ENCODE measurements around the gene PTPRN2.

Gene PTPRN2

DNA sequence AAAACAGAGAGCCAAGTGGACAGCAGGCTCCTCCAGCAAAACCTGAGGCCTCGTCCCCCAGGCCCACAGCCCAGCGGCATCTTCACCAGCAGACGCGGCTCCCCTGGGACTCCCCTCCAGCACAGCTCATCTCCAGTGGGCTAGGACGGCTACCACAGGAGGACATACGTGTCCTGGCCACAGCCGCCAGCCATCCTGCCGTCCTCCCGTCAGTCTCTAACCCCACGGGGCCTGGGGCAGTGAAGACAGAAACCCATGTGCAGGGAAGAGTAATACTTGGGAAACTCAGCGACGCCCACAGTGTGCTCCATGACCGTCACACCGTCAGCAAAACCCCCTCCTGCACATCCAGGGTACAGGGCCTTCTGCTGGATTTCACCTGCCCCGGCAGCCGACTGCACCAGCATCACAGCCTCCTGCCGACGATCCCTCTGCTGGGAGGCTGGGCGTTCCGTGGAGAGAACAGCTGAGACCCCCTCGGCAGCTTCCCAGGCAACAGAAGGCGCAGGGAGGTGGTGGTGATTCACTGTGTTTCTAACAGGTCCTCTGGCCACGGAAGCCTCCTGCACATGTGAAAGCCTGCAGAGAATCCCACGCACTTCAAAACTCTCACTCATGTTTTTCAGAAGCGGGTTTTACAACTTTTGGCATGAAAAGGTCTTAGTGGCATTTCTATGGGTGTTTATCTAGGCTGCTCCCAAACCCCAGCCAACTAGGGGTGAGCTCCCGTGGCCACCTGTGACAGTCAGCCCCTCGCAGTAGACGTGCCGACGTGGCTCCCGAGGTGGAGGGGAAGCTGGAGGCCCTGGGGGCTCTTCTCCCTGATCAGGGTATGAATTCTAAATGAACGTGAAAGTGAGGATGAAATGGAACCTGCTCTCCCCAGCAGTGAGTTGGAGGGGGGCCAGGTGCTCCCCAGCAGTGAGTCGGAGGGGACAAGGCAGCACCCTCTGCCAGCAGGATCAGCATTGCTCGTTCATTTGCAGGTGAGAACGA is 513.5 kb downstream of the PTPRN2 start:
- no peak for DNase-seq

DNA sequence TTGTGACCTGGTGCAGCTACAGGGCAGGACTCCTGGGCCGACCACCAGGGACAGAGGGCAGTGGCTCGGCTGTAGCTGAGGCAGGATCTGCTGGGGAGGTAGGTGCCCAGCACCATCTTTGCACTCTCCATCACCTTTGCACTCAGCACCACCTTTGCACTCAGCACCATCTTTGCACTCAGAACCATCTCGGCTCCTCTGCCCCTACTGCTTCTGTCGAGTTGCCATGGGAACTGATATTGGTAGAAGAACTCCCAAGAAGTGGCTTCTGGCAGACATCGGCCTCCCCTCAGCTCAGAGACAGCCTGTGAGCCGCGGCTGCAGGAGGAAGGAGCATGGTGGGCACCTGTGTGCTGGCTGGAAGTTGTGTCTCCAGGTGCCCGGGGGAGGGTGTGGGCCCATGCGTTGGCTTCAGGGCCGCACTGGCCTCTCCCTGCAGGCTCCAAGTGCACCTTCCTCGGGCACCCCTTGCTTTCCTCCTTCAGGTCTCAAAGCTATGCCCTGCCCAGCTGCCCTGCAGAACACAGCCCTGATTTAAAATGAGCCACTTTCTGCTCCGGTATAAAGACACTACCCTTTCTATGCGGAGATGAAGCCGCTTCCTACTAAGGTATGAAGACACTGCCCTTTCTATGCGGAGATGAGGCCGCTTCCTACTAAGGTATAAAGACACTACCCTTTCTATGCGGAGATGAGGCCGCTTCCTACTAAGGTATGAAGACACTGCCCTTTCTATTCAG is 514.5 kb downstream of the PTPRN2 start:
- DNase-seq: no peak

DNA sequence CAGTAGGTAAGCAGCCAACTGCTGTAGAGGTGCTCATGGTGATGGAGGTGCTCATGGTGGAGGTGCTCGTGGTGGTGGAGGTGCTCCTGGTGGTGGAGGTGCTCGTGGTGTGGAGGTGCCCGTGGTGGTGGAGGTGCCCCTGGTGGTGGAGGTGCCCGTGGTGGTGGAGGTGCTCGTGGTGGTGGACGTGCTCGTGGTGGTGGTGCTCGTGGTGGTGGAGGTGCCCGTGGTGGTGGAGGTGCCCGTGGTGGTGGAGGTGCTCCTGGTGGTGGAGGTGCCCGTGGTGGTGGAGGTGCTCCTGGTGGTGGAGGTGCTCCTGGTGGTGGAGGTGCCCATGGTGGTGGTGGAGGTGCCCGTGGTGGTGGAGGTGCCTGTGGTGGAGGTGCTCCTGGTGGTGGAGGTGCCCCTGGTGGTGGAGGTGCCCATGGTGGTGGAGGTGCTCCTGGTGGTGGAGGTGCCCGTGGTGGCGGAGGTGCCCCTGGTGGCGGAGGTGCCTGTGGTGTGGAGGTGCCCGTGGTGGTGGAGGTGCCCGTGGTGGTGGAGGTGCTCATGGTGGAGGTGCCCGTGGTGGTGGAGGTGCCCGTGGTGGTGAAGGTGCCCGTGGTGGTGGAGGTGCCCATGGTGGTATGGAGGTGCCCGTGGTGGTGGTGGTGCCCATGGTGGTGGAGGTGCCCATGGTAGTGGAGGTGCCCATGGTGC is 517.3 kb downstream of the PTPRN2 start:
- DNase-seq: no peak

DNA sequence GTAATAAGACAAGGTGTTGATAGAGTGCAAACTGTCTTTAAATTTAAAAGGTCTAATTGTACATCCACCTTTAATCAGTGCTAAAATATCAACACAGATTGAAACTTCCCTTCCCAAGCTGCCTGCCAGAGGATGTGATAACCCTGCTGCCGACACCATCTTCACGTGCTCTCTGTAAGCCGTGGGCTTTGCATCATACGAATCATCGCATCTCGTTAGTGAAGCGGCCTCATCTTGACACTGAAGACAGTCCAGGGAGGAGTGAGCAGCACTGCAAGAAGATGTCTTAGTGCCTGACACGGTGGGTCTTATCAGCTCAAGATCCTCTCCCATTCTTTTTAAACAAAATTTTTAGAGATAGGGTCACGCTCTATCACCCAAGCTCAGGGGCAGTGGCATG is 518.8 kb downstream of the PTPRN2 start:
- DNase-seq: no peak

DNA sequence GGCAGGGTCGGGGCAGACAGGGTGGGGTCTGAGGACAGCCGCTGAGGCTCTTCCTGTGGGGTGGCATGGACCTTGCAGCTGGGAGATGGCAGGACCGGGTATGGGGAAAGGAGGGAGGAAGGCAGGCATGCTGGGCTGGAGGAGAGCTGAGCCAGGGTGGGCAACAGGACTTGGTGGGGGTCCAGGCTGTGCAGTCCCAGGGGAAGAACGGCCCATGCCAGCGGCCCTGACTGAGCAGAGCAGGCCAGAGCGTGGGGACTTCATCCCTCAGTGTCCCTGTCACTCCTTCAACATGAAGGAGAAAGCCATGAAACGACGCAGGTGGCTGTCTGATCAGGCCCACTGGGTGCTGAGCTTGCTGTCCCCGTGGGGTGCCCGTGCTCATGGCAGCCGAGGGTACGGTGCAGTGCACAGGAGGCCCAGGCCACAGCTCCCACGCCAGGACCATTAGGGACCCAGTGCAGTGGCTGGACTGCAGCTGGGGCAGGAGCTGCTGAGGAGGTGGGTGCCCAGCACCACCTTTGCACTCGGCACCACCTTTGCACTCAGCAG is 519.6 kb downstream of the PTPRN2 start:
- DNase-seq: no peak

DNA sequence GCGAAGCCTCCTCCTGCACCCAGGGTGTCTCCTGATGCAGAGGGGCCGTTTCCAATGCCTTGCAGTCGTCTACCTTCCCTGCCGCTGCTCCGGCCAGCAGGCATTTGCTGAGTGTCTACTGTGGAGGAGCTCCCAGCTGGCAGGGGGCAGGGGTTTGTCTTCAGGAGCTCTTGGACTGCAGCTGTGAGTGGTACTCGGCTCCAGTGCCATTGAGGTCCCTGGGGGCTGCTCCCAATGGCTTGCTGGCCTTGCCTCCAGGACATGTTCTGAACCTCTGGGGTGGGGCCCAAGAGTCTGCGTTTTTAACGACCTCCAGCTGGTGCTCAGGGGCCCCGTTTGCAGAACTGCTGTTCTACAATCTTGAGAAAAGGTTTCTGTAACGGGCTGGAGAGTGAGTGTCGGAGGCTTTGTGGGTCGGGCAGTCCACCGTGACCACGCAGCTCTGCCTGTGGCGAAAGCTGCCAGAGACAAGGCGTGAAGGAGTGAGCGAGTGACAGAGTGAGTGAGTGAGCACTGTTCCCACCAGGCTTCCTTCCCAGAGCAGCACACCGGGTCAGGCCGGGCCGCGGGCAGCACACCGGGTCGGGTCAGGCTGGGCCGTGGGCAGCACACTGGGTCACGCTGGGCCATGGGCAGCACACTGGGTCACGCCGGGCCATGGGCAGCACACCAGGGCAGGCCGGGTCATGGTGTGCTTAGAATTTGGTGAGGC is 520.2 kb downstream of the PTPRN2 start:
- DNase-seq: no peak

DNA sequence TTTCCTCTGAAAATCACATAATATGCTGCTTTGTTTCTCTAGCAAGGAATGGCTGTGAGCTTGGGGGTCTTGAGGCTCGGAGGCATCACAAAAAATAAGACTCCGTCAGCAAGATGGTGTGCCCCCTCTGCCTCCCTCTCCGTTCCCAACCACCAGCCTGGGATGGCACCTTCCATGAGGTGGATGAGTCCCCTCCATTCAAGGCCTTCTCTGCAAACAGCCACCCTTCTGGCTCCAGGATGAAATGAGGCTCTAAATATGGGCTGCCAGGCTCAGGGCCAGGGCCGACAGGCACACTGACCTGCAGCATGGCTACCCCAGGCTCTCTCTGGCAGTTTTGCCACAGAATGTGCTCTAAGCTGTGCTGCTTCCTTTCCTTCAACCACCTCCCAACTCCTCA is 521.5 kb downstream of the PTPRN2 start:
- DNase-seq: no peak

DNA sequence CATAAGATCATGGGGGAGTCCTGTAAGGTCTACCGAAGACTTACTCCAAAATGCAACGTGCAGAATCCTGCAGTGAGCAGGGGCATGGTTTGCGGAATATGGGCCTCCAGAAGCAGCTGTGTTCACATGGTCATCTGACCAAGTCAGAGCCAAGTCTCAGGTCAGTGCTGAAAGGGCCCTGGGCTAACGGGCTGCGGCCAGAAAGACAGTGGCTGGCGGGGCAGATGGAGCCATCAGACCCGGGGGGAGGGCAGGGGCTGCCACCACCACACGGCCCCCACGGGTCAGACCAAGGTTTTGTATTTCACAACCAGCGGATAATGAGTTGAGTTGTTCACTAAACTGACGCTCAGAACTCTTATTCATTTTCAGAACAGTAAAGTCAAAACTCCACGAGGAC is 522.3 kb downstream of the PTPRN2 start:
- no peak for DNase-seq

DNA sequence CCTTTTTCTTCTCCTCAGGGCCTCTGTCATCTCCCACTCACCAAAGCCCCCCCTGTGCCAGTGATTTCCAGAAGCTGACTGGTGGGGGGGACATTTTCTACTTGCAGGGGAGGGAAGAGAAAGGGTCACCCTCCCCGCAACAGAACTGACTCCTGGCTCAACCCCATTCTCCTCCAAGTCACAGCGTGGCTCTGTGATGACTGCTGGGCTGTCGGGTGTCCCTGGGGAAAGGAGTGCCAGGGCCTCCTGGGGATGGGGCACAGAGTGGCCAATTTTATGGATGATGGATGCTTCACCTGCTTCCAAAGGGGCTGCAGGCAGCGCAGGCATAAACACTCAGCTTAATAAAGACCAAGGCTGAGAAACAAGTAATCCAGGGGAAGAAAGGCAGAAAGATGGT is 523.0 kb downstream of the PTPRN2 start:
- DNase-seq: no peak

DNA sequence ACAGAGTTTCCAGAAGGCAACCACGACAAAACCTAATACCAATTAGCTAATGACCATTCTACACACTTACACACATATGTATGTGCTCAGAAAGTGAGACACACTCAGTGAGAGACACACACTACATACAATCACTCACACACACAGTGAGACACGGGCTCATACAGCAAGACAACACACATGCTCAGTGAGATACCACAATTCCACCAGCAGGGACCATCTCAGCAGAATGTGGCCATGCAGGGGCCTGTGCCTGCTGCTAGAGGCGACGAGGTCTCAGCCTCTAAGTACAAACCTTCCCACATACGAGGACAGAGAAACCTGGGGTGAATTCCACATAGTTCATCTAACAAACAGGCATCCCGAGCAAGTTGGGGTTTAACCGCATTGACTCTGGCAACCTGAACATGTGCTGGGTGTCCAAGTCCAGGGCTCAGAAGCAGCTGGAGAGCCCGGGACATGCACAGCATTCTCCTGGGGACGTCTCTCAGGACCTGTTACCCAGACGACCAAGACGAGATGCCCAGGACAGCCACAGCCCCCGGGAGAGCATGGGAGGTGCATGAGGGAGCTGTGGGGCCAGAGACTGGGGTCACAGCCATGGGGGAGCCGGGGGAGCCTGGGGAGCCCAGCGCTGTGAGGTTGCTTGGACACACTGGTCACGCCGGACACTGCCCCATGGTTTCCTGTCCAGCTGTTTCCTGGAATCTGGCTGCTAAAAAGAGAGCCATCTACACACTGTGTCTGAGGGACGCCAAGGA is 523.6 kb downstream of the PTPRN2 start:
- DNase-seq: no peak

DNA sequence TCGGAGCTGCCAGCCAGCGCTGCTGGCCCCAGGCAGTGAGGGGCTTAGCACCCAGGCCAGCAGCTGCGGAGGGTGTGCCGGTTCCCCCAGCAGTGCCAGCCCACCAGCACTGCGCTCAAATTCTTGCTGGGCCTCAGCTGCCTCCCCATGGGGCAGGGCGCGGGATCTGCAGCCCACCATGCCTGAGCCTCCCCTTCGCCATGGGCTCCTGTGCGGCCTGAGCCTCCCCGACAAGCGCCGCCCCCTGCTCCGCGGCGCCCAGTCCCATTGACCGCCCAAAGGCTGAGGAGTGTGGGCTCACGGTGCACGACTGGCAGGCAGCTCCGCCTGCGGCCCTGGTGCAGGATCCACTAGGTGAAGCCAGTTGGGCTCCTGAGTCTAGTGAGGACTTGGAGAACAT is 525.0 kb downstream of the PTPRN2 start:
- DNase-seq: no peak

DNA sequence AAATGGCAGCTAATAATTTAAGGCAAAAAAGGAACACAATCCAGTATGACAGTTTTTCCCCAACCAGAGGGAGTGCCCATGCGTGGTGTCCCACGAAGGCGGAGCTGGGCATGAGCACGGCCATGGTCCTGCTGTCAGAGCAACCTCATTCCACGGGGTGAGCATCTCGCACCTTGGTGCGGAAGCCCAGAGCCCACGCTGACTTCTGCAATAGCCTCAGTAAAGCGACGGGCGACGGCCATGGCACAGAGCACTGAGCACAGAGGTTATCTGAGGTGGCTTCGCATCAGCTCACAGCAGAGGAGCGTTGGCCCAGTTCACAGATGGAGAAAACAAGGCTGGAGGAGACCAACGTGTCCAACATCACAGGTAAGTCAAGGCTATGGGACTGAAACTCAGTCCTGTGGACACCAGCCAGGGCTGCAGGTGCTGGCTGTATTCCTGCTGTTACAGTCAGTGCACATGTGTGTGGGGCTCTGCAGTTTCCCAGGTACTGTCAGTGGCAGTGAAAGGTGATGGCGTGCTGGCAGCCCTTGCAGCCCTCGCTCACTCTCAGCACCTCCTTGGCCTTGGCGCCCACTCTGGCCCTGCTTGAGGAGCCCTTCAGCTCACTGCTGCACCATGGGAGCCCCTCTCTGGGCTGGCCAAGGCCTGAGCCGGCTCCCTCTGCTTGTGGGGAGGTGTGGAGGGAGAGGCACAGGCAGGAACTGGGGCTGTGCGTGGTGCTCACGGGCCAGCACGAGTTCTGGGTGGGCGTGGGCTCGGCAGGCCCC is 525.6 kb downstream of the PTPRN2 start:
- no peak for DNase-seq

DNA sequence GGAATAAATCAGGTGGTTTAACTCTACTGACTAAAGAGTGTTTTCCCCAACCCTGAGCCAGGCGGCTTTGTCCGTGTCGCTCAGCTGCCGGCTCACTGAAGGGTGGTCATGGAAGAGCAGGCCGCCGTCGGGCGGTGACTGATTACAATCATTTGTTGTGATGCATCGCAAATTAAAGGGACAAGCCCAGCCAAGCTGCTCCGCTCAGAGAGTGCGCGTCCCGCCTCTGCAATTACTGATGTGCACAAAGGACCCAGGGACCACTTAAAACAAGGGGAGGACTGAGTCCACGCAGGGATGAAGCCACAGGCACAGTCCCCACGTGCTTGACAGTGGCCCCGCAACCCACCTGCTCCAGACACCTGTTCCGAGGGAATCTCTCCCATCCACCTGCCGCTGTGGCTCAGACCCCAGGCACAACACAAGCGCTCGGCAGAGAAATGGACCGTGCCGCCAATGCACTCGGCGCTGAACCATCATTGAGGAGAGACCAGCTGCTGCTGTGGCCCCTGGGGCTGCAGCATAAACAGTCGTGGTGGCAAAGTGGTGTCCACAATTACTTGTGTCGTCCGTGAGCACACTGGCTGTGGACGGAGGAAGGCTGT is 526.5 kb downstream of the PTPRN2 start:
- no peak for DNase-seq

DNA sequence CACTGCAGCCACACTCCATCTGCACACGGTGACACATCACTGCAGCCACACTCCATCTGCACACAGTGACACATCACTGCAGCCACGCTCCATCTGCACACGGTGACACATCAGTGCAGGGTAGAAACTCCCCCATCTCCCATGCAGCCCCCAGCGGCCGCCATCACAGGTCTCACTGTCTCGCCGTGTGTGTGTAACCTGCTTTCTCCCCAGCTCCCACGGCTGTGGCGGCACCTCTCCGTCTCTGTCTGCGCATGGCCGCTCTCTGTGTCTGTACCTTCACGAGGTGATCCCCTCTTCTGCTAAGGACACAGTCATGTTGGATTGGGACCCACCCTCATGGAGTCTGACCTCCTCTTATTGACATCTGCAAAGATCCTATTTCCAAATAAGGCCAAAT is 527.4 kb downstream of the PTPRN2 start:
- DNase-seq: no peak

DNA sequence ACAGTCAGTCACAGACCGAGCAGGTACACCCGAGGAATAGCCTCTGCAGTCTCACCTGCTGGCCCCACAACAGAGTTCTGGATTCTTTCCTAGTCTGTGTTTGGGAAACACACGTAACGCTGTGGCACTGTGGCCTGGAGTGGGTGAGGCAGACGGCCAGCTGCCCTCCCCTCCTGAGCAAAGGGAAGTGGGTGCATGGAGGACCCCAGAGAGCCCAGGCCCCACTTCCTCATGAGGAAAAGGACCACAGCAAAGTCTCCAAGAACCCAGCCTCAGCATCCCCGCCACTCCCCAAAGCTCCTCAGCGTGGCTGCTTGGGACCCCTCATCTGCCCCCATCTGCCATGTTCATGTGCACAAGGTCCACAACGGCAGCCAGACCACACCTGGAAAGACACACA is 530.2 kb downstream of the PTPRN2 start:
- DNase-seq: no peak

DNA sequence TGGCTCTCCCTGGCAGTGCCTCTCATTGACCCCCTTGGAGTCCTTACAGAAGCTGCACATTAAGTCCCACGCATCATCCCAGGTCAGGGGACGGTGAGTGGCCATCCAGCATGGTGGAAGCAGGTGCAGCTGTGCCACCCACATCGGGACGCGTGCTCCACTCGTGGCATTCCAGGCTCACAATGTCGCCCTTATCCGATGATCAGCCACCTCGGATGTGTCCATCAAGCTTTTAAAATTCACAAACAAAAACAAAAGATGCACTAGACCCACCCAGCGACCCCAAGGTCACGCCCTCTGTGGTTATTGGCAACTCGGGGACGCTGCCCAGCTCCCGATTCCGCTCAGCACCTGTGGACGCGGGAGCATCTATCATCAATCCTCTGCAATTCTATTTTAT is 530.9 kb downstream of the PTPRN2 start:
- no peak for DNase-seq

DNA sequence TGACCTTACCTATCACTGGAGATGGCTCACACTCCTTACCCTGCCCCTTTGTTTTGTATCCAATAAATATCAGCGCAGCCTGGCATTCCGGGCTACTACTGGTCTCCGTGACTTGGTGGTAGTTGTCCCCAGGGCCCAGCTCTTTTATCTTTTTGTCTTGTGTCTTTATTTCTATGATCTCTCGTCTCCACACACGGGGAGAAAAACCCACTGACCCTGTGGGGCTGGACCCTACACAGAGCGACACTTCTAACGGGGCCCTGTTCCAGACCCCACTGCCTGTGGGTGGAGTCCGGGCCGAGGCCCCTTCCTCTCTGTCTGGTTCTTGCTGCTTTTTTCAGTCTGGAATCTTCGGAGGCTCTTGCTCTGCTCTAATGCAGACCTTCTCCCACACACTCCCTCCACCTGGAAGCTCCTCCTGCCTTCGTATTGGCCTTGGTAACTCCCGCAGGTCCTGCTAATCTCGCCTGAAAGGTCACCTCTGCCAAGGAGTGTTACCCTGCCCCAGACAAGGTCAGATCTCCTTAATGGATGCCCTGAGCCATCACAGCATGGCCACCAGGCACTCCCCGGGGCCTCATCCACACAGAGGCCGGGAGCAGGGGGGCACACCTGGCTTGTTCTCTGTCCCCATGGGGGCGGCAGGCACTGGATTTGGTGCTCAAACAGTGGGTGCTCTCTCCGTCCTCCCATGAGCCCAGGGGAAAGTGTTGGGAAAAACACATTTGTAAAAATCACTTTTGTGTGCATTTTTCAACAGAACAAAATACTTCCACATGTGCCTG is 531.7 kb downstream of the PTPRN2 start:
- DNase-seq: no peak

DNA sequence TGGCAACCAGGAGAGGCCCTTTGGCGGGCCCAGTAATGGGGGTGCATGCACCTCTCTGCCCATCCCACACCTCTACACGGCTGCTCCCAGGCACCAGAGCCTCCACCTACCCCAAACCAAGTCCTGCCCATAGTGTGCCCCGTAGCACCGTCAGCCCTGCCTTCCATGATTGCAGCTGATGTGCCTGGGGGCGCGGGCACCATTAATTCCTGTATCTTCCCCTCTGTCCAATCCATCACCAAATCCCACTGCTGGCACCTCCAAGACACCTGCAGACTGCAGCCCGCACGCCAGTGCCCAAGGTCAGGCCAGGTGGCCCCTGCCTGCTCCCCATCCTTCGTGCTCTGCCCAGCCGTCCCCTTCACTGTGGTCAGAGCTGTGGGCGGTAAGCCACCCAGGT is 533.0 kb downstream of the PTPRN2 start:
- no peak for DNase-seq

DNA sequence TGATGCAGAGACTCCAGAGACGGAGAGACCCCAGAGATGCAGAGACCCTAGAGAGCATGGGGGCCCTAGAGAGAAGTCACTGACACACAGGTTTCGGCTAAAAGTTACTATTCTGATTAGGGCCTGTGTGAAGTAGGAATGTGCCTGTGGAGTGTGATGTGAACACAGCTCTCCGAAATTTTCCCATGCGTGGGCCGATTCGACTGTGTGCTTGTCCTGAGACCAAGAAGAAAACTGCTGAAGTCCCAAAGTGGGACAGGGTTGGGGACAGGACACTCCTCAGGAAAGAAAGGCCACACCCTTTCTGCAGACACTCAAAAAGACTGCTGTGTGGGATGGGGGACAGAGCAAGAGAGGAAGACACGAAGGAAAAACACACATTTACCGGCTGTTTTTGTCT is 533.5 kb downstream of the PTPRN2 start:
- no peak for DNase-seq

Measured in SIG-M5 (cell line).